Hepatocyte (in vitro differentiated cells): ENCODE measurements around the gene TXNRD1. TPM values are rescaled to one million over a fixed set of nuclear protein-coding genes. Genes with fewer than 3 reads are reported as not detected.
"Not testable (repeated sequence)": the region's sequence is repeated elsewhere in the genome, so short reads cannot be mapped to it uniquely, and the experiment has no call there.

Source experiments
- DNase-seq: peaks from one replicate; pipeline ENCODE4 v3.0.0-alpha.2; 2016; ENCODE audit warnings: low spot score
- H2AFZ ChIP-seq: fragments of 200-600 bp; sonication (generic); 2 replicates; pipeline ENCODE4 v1.6.0; 2016; ENCODE audit warnings: antibody characterized with exemption, mild to moderate bottlenecking
- H3K27ac ChIP-seq: fragments of 200-600 bp; sonication (generic); 2 replicates; pipeline ENCODE4 v1.5.1; 2016; ENCODE audit warnings: mild to moderate bottlenecking
- H3K27me3 ChIP-seq: fragments of 200-600 bp; sonication (generic); 2 replicates; pipeline ENCODE4 v1.6.1; 2016
- H3K36me3 ChIP-seq: fragments of 200-600 bp; sonication (generic); replicated peaks from 2 replicates; pipeline ENCODE4 v1.5.1; 2016; ENCODE audit warnings: low read depth; ENCODE audit not compliant: insufficient read depth
- H3K4me1 ChIP-seq: fragments of 200-600 bp; sonication (generic); 2 replicates; pipeline ENCODE4 v1.5.1; 2016; ENCODE audit warnings: mild to moderate bottlenecking, moderate library complexity; ENCODE audit not compliant: insufficient read depth
- H3K4me2 ChIP-seq: fragments of 200-600 bp; sonication (generic); 2 replicates; pipeline ENCODE4 v1.6.0; 2016
- H3K4me3 ChIP-seq: fragments of 200-600 bp; sonication (generic); 2 replicates; pipeline ENCODE4 v1.5.1; 2016; ENCODE audit warnings: mild to moderate bottlenecking
- H3K79me2 ChIP-seq: fragments of 200-600 bp; sonication (generic); 2 replicates; pipeline ENCODE4 v1.6.0; 2017; ENCODE audit warnings: mild to moderate bottlenecking
- H3K9me2 ChIP-seq: fragments of 200-600 bp; sonication (generic); replicated peaks from 2 replicates; pipeline ENCODE4 v1.6.0; 2017; ENCODE audit warnings: mild to moderate bottlenecking; ENCODE audit not compliant: insufficient read depth
- H3K9me3 ChIP-seq: fragments of 200-600 bp; sonication (generic); 2 replicates; pipeline ENCODE4 v1.5.1; 2016; ENCODE audit warnings: low read depth, mild to moderate bottlenecking
- H4K20me1 ChIP-seq: fragments of 200-600 bp; sonication (generic); 2 replicates; pipeline ENCODE4 v1.6.0; 2016; ENCODE audit warnings: mild to moderate bottlenecking; ENCODE audit not compliant: insufficient read depth, poor library complexity, severe bottlenecking
- CTCF ChIP-seq: fragments of 200-600 bp; sonication (generic); IDR thresholded peaks from 2 replicates; pipeline ENCODE4 v1.5.1; 2016; ENCODE audit warnings: antibody characterized with exemption, mild to moderate bottlenecking; ENCODE audit not compliant: poor library complexity
- EZH2 ChIP-seq: fragments of 200-600 bp; sonication (generic); IDR thresholded peaks from 2 replicates; pipeline ENCODE4 v1.6.1; 2016; ENCODE audit warnings: antibody characterized with exemption, mild to moderate bottlenecking, borderline replicate concordance
- EZH2phosphoT487 ChIP-seq: fragments of 200-600 bp; sonication (generic); IDR thresholded peaks from one replicate; pipeline ENCODE4 v1.6.1; 2018; ENCODE audit warnings: antibody characterized with exemption, mild to moderate bottlenecking, low read depth, moderate library complexity; ENCODE audit not compliant: unreplicated experiment, severe bottlenecking
- WGBS: methylation state at CpG from one replicate; pipeline ENCODE4 v1.1.6; 2016; ENCODE audit warnings: low lambda C conversion rate; ENCODE audit errors: missing lambda C conversion rate; 5-methylcytosine and 5-hydroxymethylcytosine counted together
- polyA plus RNA-seq: library from polyadenylated mRNA; unstranded; fragments of >200 nt; fragmentation: Nextera tagmentation; extraction: Ambion mirVana; gene quantifications from 2 replicates; pipeline ENCODE4 v1.2.1, GENCODE V29; 2016
- total RNA-seq: library from RNA; depleted of rRNA; stranded (reverse); fragments of >200 nt; gene quantifications from 2 replicates; pipeline ENCODE4 v1.2.3, GENCODE V29; 2014

The TXNRD1 gene
- total and polyA plus RNA-seq, 2 experiments from 2014 or later: 49.8 to 113 TPM

GRCh38 chr12:104263580-104264358 lies 48.2 kb downstream of the TXNRD1 start:
- Histone ChIP-seq H3K9me2 (no peaks in the 10 kb centered on the region), H3K4me3 (no peak overlapping the region), H3K27me3 (no peaks in the 10 kb centered on the region), H2AFZ (no peak overlapping the region), H3K79me2 (no peaks in the 10 kb centered on the region), H3K36me3 (no peaks in the 10 kb centered on the region), H3K9me3 (no peaks in the 10 kb centered on the region), H3K4me2 (no peak overlapping the region), H3K4me1 (peaks cover 7% of the 10 kb centered on the region), H3K27ac (no peak overlapping the region), H4K20me1 (no peaks in the 10 kb centered on the region)
- WGBS: 43% methylated on average over 1 of the region's 1 CpG
- no peak for TF ChIP-seq EZH2
- no peak for DNase-seq

GRCh38 chr12:104265436-104265835 lies 49.9 kb downstream of the TXNRD1 start:
- H3K9me2 ChIP-seq, H3K9me3 ChIP-seq, H3K4me3 ChIP-seq, H3K36me3 ChIP-seq, H4K20me1 ChIP-seq, DNase-seq, H3K79me2 ChIP-seq, H3K27ac ChIP-seq, H3K4me1 ChIP-seq, H3K27me3 ChIP-seq, H3K4me2 ChIP-seq, H2AFZ ChIP-seq: not testable (repeated sequence)
- 95% methylated on average over 20 of the region's 24 CpGs for WGBS

DNA sequence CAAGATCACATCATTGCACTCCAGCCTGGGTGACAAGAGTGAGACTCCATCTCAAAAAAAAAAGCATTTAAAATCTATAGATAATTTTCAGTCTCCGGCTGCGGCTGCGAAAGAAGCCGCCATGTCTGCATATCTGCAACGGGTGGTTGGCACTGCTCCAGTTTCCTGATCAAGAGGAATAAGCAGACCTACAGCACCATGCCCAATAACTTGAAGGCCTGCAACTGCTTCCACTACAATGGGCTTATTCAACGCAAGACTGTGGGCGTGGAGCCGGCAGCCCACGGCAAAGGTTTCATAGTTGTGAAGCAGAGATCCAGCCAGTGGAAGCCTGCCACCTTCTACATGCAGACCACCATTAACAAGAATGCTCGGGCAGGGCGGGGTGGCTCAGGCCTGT lies 57.4 kb downstream of the TXNRD1 start:
- Histone ChIP-seq H3K36me3 (no peaks in the 10 kb centered on the region), H3K79me2 (no peaks in the 10 kb centered on the region), H2AFZ (no peak overlapping the region), H3K27ac (no peak overlapping the region), H3K4me1 (no peaks in the 10 kb centered on the region), H3K27me3 (no peaks in the 10 kb centered on the region), H3K9me2 (no peaks in the 10 kb centered on the region), H4K20me1 (no peaks in the 10 kb centered on the region), H3K4me3 (no peak overlapping the region), H3K4me2 (no peak overlapping the region), H3K9me3 (no peaks in the 10 kb centered on the region)
- TF ChIP-seq CTCF (no peak), EZH2 (no peak), EZH2phosphoT487 (no peak)
- 98% methylated on average over 11 of the region's 11 CpGs for WGBS
- no peak for DNase-seq

GRCh38 chr12:104273503-104273902 lies 57.9 kb downstream of the TXNRD1 start:
- no peak overlapping the region for H3K4me3 ChIP-seq
- no peaks in the 10 kb centered on the region for H3K36me3 ChIP-seq
- H3K79me2 ChIP-seq: no peaks in the 10 kb centered on the region
- H2AFZ ChIP-seq: no peak overlapping the region
- H3K4me1 ChIP-seq: no peaks in the 10 kb centered on the region
- 93% methylated on average over 11 of the region's 11 CpGs for WGBS
- no peaks in the 10 kb centered on the region for H3K9me3 ChIP-seq
- no peak overlapping the region for H3K4me2 ChIP-seq
- no peaks in the 10 kb centered on the region for H4K20me1 ChIP-seq
- no peak for DNase-seq
- H3K9me2 ChIP-seq: no peaks in the 10 kb centered on the region
- H3K27ac ChIP-seq: no peak overlapping the region
- H3K27me3 ChIP-seq: no peaks in the 10 kb centered on the region
- no peak for TF ChIP-seq EZH2
- TF ChIP-seq CTCF: no peak
- TF ChIP-seq EZH2phosphoT487: no peak
